Natural killer cell treated with Interleukin-12 subunit alpha and Interleukin-12 subunit beta and Interleukin-15 and Interleukin-18, amount 100 ng/mL, for 72 hours (primary cell): Measurements from ENCODE around the gene POLR2M. TPM values are rescaled to one million over a fixed set of nuclear protein-coding genes. Genes with fewer than 3 reads are reported as not detected.

ENCODE experiments used
- ATAC-seq, 2 donors: fragments of 150-1000 bp; cut with Tn5 transposase in 1 of 2; sonication (Bioruptor Pico), chemical (Tn5 transposase) in 1 of 2; 2 replicates each; pipeline ENCODE4 v1.10.0; 2021
- DNase-seq: peaks from one replicate; pipeline ENCODE4 v3.0.0; 2022; ENCODE audit warnings: low spot score
- H3K27ac Mint-ChIP-seq, 2 donors: 1 replicate in 1 of 2; 2 replicates in 1 of 2; pipeline ENCODE4 v1.8.0; 2022; ENCODE audit warnings: mixed read lengths in 2 of 2, mild to moderate bottlenecking in 1 of 2, moderate library complexity in 1 of 2
- H3K27me3 Mint-ChIP-seq, 2 donors: 1 replicate in 1 of 2; 2 replicates in 1 of 2; pipeline ENCODE4 v1.8.0; 2022; ENCODE audit warnings: mixed read lengths in 2 of 2
- H3K36me3 Mint-ChIP-seq: one replicate; pipeline ENCODE4 v1.8.0; 2022; ENCODE audit warnings: mixed read lengths
- H3K4me1 Mint-ChIP-seq, 2 donors: 1 replicate in 1 of 2; 2 replicates in 1 of 2; pipeline ENCODE4 v1.8.0; 2022; ENCODE audit warnings: low read depth in 2 of 2, mixed read lengths in 2 of 2, mild to moderate bottlenecking in 1 of 2
- H3K4me3 Mint-ChIP-seq: one replicate; pipeline ENCODE4 v1.8.0; 2022; ENCODE audit warnings: mixed read lengths
- H3K9me3 Mint-ChIP-seq: 2 replicates; pipeline ENCODE4 v1.8.0; 2022; ENCODE audit warnings: mixed read lengths
- total RNA-seq, 2 donors: library from RNA; stranded (reverse); gene quantifications; one replicate each; pipeline ENCODE4 v1.2.3, GENCODE V29; 2022

The POLR2M gene
- total RNA-seq, 2 donors from 2014 or later, result 40.2 to 47.5 TPM

DNA sequence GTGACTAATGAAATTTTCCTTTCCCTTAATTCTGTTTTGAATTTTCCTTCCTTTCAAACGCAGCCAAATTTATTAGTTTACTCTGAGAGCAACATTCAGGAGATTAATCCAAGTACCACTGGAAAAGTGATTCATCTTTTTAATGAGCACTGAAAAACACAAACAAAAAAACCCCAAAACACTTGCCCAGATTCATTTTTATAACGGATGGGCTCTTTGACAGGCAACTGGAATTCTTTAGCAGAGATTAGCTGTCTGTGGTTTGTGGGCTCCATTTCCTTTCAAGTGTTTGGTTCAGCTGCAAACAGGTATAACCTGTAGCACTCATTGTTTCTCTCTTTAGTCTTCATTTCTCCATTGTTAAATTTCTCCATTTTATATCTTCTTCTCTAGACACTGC, 3.1 kb upstream of the POLR2M start:
- H3K27ac Mint-ChIP-seq, result no peak overlapping the region
- ATAC-seq (no peak), DNase-seq (no peak)
- no peak overlapping the region for H3K4me3 Mint-ChIP-seq
- no peaks in the 10 kb centered on the region for H3K9me3 Mint-ChIP-seq
- peaks cover 12 to 14% of the 10 kb centered on the region in 2 donors for H3K4me1 Mint-ChIP-seq
- H3K27me3 Mint-ChIP-seq, result peaks cover 31 to 45% of the 10 kb centered on the region in 2 donors
- H3K36me3 Mint-ChIP-seq, result peaks cover 6% of the 10 kb centered on the region

DNA sequence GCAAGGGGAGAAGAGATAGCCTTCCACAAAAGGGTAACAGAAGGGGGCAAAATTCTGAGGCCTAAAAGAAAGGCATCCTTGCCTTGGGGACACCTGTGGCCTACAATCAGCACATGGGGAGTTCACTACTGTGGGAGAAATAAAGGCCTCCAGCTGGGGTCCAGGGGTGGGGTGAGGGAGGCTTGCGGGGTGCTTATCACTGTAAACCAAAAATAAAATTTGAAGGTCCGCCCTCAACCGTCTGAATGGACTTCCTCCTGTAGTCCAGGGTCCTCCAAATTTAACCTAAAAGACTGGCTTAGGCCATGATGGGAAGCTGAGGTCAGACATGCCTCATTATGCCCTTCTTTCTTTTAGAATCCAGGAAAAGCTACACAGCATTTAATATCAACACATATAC, 2.1 kb upstream of the POLR2M start:
- H3K27me3 Mint-ChIP-seq, result peaks cover 29 to 36% of the 10 kb centered on the region in 2 donors
- ATAC-seq (no peak), DNase-seq (no peak)
- no peak overlapping the region for H3K27ac Mint-ChIP-seq
- peaks cover 14% of the 10 kb centered on the region for H3K36me3 Mint-ChIP-seq
- H3K4me1 Mint-ChIP-seq, result peaks cover 14 to 24% of the 10 kb centered on the region in 2 donors
- no peaks in the 10 kb centered on the region for H3K9me3 Mint-ChIP-seq
- H3K4me3 Mint-ChIP-seq, result no peak overlapping the region

DNA sequence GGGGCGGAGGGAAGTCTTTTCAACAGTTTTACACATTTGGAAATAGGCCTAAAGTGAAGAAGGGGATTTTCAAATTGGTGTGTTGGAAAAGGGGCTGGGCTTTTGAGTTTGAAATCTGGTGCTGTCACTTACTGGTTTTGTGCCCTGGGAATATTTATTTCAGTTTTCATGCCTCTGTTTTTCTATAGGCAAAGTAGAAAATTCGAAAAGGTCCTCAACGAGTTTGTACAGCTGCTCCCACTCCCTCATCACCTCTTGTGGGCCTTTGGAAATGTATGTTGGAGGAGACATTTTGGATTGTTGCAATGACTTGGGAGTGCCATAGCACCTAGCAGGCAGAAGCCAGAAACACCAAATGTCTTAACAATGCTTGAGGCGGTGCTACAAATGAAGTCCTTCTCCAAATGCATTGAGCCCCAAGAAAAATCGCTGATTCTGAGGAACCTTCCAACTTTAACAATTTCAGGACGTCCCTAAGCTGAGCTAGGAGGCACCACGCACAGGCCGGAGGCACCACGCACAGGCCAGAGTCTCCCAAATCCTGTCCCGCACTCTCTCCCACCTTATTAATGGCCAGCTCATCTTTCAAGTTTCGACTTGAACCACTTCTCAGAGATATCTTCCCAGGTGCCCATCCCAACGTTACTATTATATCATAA, 639 bp upstream of the POLR2M start:
- H3K27me3 Mint-ChIP-seq, result peaks cover 18 to 21% of the 10 kb centered on the region in 2 donors

DNA sequence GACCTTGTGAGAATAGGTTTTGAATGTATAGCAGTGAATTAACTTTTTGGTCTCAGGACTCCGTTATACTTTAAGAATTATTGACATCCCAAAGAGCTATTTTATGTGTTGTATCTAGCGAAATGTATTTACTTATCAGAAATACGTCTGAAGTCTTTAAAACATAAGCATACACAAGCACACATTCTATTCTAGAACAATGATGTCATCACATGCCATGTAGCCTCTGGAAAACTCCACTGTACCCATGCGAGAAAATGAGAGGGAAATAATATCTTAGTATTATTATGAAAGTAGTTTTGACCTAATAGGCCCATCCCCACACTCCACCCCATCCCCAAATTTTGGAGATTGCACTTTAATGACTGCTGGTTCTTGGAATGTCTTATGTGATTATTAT, 1.5 kb downstream of the POLR2M start:
- Mint-ChIP-seq H3K4me3 (peak overlapping the region; percentile 95), H3K4me1 (peaks cover 35 to 53% of the 10 kb centered on the region in 2 donors), H3K9me3 (no peaks in the 10 kb centered on the region), H3K36me3 (peaks cover 46% of the 10 kb centered on the region), H3K27ac (peak overlapping the region; percentile 81 to 88), H3K27me3 (peaks cover 0 to 3% of the 10 kb centered on the region in 2 donors)
- DNase-seq (no peak), ATAC-seq (no peak)

More for the DNA sequence above, 639 bp upstream of the POLR2M start:
- Mint-ChIP-seq H3K27ac (peak overlapping the region; percentile 81 to 88), H3K36me3 (peaks cover 26% of the 10 kb centered on the region), H3K4me3 (peak overlapping the region; percentile 95), H3K9me3 (no peaks in the 10 kb centered on the region), H3K4me1 (peaks cover 21 to 39% of the 10 kb centered on the region in 2 donors)
- ATAC-seq (peak in 1 of 2 donors; percentile 3), DNase-seq (no peak)

DNA sequence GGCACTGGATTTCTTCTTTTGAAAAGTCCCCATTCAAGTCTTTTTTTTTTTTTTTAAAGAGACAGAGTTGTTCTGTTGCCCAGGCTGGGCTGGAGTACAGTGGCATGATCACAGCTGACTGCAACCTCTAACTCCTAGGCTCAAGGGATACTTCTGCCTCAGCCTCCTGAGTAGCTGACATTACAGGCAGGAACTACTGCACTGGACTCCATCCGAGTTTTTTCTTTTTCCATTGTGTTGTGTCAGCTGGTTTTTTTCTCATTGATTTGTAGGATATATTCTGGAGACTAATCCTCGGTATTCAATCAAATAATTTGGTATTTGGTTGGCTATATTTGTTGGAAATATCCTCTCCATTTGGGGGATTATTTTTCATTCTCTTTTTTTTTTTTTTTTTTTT, 11.8 kb downstream of the POLR2M start:
- no peak overlapping the region for H3K4me3 Mint-ChIP-seq
- no peak overlapping the region for H3K27ac Mint-ChIP-seq
- DNase-seq, result no peak
- peaks cover 21% of the 10 kb centered on the region for H3K36me3 Mint-ChIP-seq
- no peaks in the 10 kb centered on the region for H3K9me3 Mint-ChIP-seq
- peaks cover 9% of the 10 kb centered on the region in 2 donors for H3K4me1 Mint-ChIP-seq
- ATAC-seq, result no peak
- H3K27me3 Mint-ChIP-seq, result no peaks in the 10 kb centered on the region

DNA sequence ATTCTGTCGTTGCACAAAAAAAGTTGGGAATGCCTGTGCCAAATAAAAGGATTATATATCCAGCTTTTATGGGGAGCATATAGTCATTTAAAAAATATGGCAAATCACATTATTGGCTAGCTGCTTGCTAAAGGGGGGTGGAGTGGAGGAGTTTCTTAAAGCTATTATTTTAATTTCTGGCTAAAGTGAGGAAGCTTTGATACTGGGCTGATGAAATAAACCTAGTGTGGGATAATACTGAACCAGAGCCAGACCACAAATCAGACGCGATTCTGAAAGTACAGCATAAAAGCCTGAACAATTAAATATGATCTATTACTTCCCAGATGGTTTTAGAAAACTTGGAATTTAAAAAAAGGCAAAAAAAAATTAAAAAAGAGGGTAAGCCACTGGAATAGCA, 14.4 kb downstream of the POLR2M start:
- DNase-seq, result no peak
- no peaks in the 10 kb centered on the region for H3K27me3 Mint-ChIP-seq
- no peak for ATAC-seq
- H3K4me1 Mint-ChIP-seq, result peaks cover 5% of the 10 kb centered on the region in 2 donors
- no peak overlapping the region for H3K4me3 Mint-ChIP-seq
- H3K36me3 Mint-ChIP-seq, result peaks cover 12% of the 10 kb centered on the region
- no peak overlapping the region for H3K27ac Mint-ChIP-seq
- H3K9me3 Mint-ChIP-seq, result no peaks in the 10 kb centered on the region

DNA sequence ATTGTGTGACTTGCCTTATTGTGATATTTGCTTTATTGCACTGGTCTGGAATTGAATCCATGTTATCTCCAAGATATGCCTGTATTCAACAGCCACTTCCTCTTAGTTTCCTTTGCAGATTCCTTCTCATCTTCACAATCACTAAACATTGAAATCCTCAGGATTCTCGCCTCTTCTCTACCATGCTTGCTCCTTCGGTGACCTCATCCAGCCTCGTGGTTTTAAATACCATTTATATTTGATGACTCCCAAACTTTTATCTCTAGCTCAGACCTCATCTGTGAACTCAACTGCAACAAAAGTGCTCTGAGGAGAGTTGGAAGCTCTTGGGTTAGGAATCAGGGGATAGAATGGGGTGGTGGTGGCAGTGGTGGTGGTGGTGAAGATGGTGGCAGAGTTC, 19.9 kb downstream of the POLR2M start:
- H3K36me3 Mint-ChIP-seq, result no peaks in the 10 kb centered on the region
- H3K9me3 Mint-ChIP-seq, result no peaks in the 10 kb centered on the region
- peaks cover 0 to 2% of the 10 kb centered on the region in 2 donors for H3K4me1 Mint-ChIP-seq
- DNase-seq, result no peak
- no peak overlapping the region for H3K4me3 Mint-ChIP-seq
- no peak for ATAC-seq
- H3K27ac Mint-ChIP-seq, result no peak overlapping the region
- no peaks in the 10 kb centered on the region for H3K27me3 Mint-ChIP-seq

DNA sequence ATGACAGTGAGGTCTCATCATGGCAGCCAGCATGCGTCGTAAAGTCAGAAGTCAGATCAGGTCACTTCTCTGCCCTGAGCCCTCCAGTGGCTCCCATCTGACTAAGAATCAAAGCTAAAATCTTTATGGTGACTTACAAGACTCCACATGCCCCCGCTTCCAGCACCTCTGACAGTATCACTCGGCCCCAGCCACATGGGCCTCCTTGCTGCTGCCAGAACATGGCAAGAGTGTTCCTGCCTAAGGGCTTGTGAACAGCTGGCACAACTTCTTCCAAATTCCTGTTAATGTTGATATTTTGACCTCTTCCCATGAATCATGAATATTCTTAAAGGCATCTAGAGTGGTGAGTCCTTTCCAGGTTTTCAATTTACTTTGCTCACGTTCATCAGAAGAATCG, 20.5 kb downstream of the POLR2M start:
- Mint-ChIP-seq H3K9me3 (no peaks in the 10 kb centered on the region), H3K4me3 (no peak overlapping the region), H3K4me1 (peaks cover 0 to 5% of the 10 kb centered on the region in 2 donors), H3K27ac (no peak overlapping the region), H3K27me3 (no peaks in the 10 kb centered on the region), H3K36me3 (no peaks in the 10 kb centered on the region)
- DNase-seq (no peak), ATAC-seq (no peak)

DNA sequence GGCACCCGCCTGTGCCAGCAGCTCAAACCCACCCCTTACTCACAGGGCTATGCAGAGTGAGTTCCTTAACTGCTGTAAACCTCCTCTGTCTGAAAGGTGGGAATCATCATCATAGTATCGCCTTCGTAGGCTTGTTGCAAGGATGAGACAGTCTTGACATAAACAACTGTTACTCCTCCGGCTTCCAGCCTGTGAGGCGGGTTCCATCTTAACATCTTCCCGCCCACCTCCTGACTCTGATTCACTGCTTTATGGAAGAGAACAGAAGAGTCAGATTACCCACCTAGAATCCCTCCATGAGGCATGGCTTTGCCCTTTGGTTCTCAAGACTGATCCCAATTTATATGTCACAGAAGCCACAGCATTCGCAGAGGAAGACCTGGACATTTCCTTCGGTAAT, 21.9 kb downstream of the POLR2M start:
- Mint-ChIP-seq H3K27ac (no peak overlapping the region), H3K4me1 (peaks cover 4 to 5% of the 10 kb centered on the region in 2 donors), H3K9me3 (no peaks in the 10 kb centered on the region), H3K4me3 (no peak overlapping the region), H3K27me3 (no peaks in the 10 kb centered on the region), H3K36me3 (no peaks in the 10 kb centered on the region)
- ATAC-seq (no peak), DNase-seq (no peak)

DNA sequence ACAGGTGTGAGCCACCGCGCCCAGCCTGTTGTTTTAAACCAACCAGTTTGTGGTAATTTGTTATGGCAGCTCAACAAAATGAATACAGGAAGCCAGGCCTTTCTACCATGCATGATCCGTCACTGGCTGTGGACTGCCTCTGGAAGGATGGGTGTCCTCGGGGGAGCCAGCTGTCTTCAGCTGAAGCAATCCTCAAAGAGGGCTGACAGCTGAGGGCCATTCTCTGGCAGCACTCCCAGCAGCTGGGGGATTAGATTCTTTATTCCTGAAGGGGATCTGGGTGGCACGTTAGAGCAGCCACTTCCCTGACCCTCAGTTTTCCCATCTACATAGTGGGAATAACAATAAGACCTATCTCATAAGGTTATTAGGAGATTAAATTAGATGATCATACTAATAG, 24.4 kb downstream of the POLR2M start:
- Mint-ChIP-seq H3K9me3 (no peaks in the 10 kb centered on the region), H3K4me1 (peaks cover 2 to 4% of the 10 kb centered on the region in 2 donors), H3K27ac (no peak overlapping the region), H3K27me3 (no peaks in the 10 kb centered on the region), H3K4me3 (no peak overlapping the region), H3K36me3 (no peaks in the 10 kb centered on the region)
- ATAC-seq, result no peak
- no peak for DNase-seq

DNA sequence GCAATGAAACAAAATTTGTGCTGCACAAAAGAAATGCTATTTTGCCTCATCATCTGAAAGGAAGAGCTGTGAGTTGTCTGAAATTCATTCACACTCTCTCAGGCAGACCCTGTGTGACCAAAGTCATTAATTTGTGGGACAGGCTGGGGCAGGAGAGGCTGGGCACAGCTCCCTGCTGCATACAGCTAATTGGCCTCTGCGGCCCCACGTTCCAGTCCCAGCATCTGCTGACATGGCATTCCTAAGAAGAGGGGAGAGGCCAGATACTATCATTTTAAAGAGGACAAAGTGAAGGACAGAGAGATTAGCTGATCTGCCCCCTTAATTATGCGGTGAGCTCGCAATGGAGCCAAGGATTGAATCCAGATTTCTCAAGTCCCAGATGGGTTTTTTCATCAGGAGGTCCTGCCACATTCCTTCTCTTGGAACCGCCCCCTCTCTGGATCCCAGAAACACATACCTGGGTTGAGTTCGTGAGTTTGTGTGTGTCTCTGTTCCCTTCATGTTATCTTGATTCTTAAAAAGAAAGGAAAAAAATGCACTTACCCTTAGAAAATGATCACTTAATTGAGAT, 25.1 kb downstream of the POLR2M start:
- no peak for ATAC-seq
- no peaks in the 10 kb centered on the region for H3K27me3 Mint-ChIP-seq
- H3K36me3 Mint-ChIP-seq, result no peaks in the 10 kb centered on the region
- H3K4me1 Mint-ChIP-seq, result peaks cover 2 to 4% of the 10 kb centered on the region in 2 donors
- no peaks in the 10 kb centered on the region for H3K9me3 Mint-ChIP-seq
- DNase-seq, result no peak
- H3K4me3 Mint-ChIP-seq, result no peak overlapping the region
- H3K27ac Mint-ChIP-seq, result no peak overlapping the region

DNA sequence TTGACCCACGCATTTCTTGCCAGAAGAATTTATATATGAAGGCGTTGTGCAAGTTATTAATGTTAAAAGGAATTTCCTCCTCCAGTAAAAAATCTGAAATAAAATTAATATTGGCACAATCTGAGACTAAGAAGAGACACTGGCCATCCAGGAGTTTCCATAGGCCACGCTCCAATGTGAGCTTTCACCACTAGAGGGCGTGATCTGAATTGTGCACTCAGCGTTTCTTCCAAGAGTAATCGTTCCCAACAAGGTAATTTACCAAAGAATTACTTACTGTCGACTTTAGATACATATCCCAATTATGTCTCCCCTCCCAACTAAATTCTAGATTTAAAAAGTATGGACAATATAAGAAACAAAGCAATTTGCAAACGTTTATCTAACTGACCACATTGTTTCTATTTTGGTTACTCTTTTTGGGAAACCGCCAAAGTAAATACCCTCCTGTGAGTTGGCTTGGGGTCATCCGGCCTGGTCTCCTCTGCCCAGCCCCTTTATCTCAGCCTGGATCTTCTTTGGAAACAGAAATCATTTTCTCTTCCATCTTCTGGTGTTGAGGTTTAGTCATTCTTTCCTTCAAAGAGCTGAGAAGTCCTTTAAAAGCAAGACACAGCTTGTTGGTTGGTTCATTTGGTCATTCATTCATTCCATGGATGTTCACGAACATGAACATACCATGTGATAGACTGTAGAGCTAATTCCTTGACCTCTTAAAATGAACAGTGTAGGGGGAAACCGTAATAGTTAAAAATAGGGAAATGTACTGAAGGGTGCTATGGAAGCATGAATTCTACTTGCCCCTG, 26.2 kb downstream of the POLR2M start:
- Mint-ChIP-seq H3K27ac (no peak overlapping the region), H3K9me3 (no peaks in the 10 kb centered on the region), H3K27me3 (no peaks in the 10 kb centered on the region), H3K36me3 (no peaks in the 10 kb centered on the region), H3K4me1 (peaks cover 2 to 4% of the 10 kb centered on the region in 2 donors), H3K4me3 (no peak overlapping the region)
- ATAC-seq (peak in 1 of 2 donors; percentile 65), DNase-seq (no peak)

DNA sequence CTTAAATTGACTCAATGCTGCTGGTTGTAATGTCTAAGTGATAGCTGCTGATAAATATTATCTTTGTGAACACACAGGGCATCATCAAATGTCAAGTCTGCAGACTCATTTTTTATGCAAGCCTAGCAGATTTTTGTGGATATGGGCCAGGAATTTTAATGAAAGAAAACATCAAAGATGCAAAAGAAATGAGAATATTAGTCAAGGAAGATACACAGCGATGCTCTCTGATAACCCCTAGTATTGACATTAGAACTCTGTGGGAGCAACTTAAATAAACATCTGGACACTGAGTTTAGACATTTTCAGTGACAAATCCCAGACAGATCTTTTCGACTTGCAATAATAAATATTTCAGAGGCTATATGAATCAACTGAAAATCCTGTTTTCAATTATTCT, 28.3 kb downstream of the POLR2M start:
- no peak overlapping the region for H3K4me3 Mint-ChIP-seq
- H3K36me3 Mint-ChIP-seq, result no peaks in the 10 kb centered on the region
- no peaks in the 10 kb centered on the region for H3K9me3 Mint-ChIP-seq
- no peak for DNase-seq
- peaks cover 2 to 4% of the 10 kb centered on the region in 2 donors for H3K4me1 Mint-ChIP-seq
- no peaks in the 10 kb centered on the region for H3K27me3 Mint-ChIP-seq
- no peak overlapping the region for H3K27ac Mint-ChIP-seq
- ATAC-seq, result no peak

DNA sequence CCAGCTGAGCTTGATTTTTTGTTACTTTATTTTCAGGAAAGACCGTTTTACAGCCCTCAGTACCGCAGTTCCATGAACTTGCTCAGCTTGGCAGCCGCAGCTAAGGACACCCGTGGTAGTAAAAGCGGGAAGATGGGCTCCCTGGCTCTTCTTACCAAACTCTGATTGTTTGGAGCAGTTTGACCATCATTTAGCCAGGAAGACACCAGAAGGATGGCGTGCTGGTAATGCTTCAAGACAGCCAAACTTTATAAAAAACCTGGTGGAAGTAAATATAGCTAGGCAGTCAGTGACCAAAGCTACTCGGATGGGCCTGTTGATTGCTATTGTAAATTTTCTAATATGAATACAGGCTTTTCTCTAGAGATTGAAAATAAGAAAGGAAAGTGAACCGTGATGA, 28.9 kb downstream of the POLR2M start:
- Mint-ChIP-seq H3K27me3 (no peaks in the 10 kb centered on the region), H3K27ac (no peak overlapping the region), H3K9me3 (no peaks in the 10 kb centered on the region), H3K36me3 (no peaks in the 10 kb centered on the region), H3K4me1 (peaks cover 2 to 4% of the 10 kb centered on the region in 2 donors), H3K4me3 (no peak overlapping the region)
- no peak for ATAC-seq
- no peak for DNase-seq
